ENCODE measurements around the gene GALNT17.

Gene GALNT17

GRCh38 chr7:71457021-71457420 lies 325.1 kb downstream of the GALNT17 start:
- FAIRE-seq (no peak), DNase-seq (ENCODE audit: insufficient read length, low spot score) (no peak)
- TF ChIP-seq POLR2A (IDR thresholded peaks at IDR 0.05; ENCODE audit: low read depth, low read length) (no peak), POU2F2 (IDR thresholded peaks at IDR 0.05; ENCODE audit: low read depth, low read length) (no peak)

- FAIRE-seq, result no peak
- no peak for DNase-seq (ENCODE audit: insufficient read length, low spot score)
- TF ChIP-seq POLR2AphosphoS5 (IDR thresholded peaks at IDR 0.05; ENCODE audit: low read depth, low read length) (no peak), POU2F2 (IDR thresholded peaks at IDR 0.05; ENCODE audit: low read depth, low read length) (no peak), POLR2A (IDR thresholded peaks at IDR 0.05; ENCODE audit: low read depth, low read length) (no peak), TAF1 (IDR thresholded peaks at IDR 0.05; ENCODE audit: low read depth, low read length) (no peak), PAX5 (IDR thresholded peaks at IDR 0.05; ENCODE audit: insufficient read depth, low read length, severe bottlenecking) (no peak), SPI1 (IDR thresholded peaks at IDR 0.05; ENCODE audit: low read depth, low read length) (no peak)
These were observed 326.1 kb downstream of the GALNT17 start for GRCh38 chr7:71457846-71458590.

- TF ChIP-seq PAX5 (IDR thresholded peaks at IDR 0.05; ENCODE audit: insufficient read depth, low read length, severe bottlenecking), result no peak
- no peak for TF ChIP-seq POU2F2 (IDR thresholded peaks at IDR 0.05; ENCODE audit: low read depth, low read length)
- TF ChIP-seq POLR2AphosphoS5 (IDR thresholded peaks at IDR 0.05; ENCODE audit: low read depth, low read length), result no peak
- no peak for TF ChIP-seq POLR2A (IDR thresholded peaks at IDR 0.05; ENCODE audit: low read depth, low read length)
- TF ChIP-seq SPI1 (IDR thresholded peaks at IDR 0.05; ENCODE audit: low read depth, low read length), result no peak
- TF ChIP-seq TAF1 (IDR thresholded peaks at IDR 0.05; ENCODE audit: low read depth, low read length), result no peak
- DNase-seq (ENCODE audit: insufficient read length, low spot score) (no peak), FAIRE-seq (no peak)
These were observed 327.2 kb downstream of the GALNT17 start for GRCh38 chr7:71459132-71459531.

GRCh38 chr7:71461572-71461971 lies 329.6 kb downstream of the GALNT17 start:
- DNase-seq (ENCODE audit: insufficient read length, low spot score), result no peak
- FAIRE-seq, result no peak
- TF ChIP-seq POLR2A (IDR thresholded peaks at IDR 0.05; ENCODE audit: low read depth, low read length), result no peak
- no peak for TF ChIP-seq POU2F2 (IDR thresholded peaks at IDR 0.05; ENCODE audit: low read depth, low read length)
- no peak for TF ChIP-seq SPI1 (IDR thresholded peaks at IDR 0.05; ENCODE audit: low read depth, low read length)
- TF ChIP-seq POLR2AphosphoS5 (IDR thresholded peaks at IDR 0.05; ENCODE audit: low read depth, low read length), result no peak

- DNase-seq (ENCODE audit: insufficient read length, low spot score), result no peak
- TF ChIP-seq PAX5 (IDR thresholded peaks at IDR 0.05; ENCODE audit: insufficient read depth, low read length, severe bottlenecking), result no peak
- TF ChIP-seq POLR2A (IDR thresholded peaks at IDR 0.05; ENCODE audit: low read depth, low read length), result no peak
- TF ChIP-seq POLR2AphosphoS5 (IDR thresholded peaks at IDR 0.05; ENCODE audit: low read depth, low read length), result no peak
- TF ChIP-seq TAF1 (IDR thresholded peaks at IDR 0.05; ENCODE audit: low read depth, low read length), result no peak
- no peak for TF ChIP-seq POU2F2 (IDR thresholded peaks at IDR 0.05; ENCODE audit: low read depth, low read length)
- no peak for TF ChIP-seq SPI1 (IDR thresholded peaks at IDR 0.05; ENCODE audit: low read depth, low read length)
- no peak for FAIRE-seq
These were observed 333.8 kb downstream of the GALNT17 start for GRCh38 chr7:71465741-71466189.

- no peak for TF ChIP-seq SPI1 (IDR thresholded peaks at IDR 0.05; ENCODE audit: low read depth, low read length)
- TF ChIP-seq POLR2AphosphoS5 (IDR thresholded peaks at IDR 0.05; ENCODE audit: low read depth, low read length), result no peak
- no peak for TF ChIP-seq POLR2A (IDR thresholded peaks at IDR 0.05; ENCODE audit: low read depth, low read length)
- TF ChIP-seq TAF1 (IDR thresholded peaks at IDR 0.05; ENCODE audit: low read depth, low read length), result no peak
- no peak for TF ChIP-seq PAX5 (IDR thresholded peaks at IDR 0.05; ENCODE audit: insufficient read depth, low read length, severe bottlenecking)
- no peak for TF ChIP-seq POU2F2 (IDR thresholded peaks at IDR 0.05; ENCODE audit: low read depth, low read length)
- DNase-seq (ENCODE audit: insufficient read length, low spot score) (no peak), FAIRE-seq (no peak)
These were observed 334.7 kb downstream of the GALNT17 start for GRCh38 chr7:71466448-71467145.

GRCh38 chr7:71470326-71470725 lies 338.4 kb downstream of the GALNT17 start:
- FAIRE-seq (no peak), DNase-seq (ENCODE audit: insufficient read length, low spot score) (no peak)
- TF ChIP-seq SPI1 (IDR thresholded peaks at IDR 0.05; ENCODE audit: low read depth, low read length), result no peak
- TF ChIP-seq POLR2AphosphoS5 (IDR thresholded peaks at IDR 0.05; ENCODE audit: low read depth, low read length), result no peak
- TF ChIP-seq POU2F2 (IDR thresholded peaks at IDR 0.05; ENCODE audit: low read depth, low read length), result no peak
- no peak for TF ChIP-seq TAF1 (IDR thresholded peaks at IDR 0.05; ENCODE audit: low read depth, low read length)
- TF ChIP-seq POLR2A (IDR thresholded peaks at IDR 0.05; ENCODE audit: low read depth, low read length), result no peak
- no peak for TF ChIP-seq PAX5 (IDR thresholded peaks at IDR 0.05; ENCODE audit: insufficient read depth, low read length, severe bottlenecking)

- DNase-seq (ENCODE audit: insufficient read length, low spot score), result no peak
- TF ChIP-seq TAF1 (IDR thresholded peaks at IDR 0.05; ENCODE audit: low read depth, low read length) (no peak), POU2F2 (IDR thresholded peaks at IDR 0.05; ENCODE audit: low read depth, low read length) (no peak), POLR2AphosphoS5 (IDR thresholded peaks at IDR 0.05; ENCODE audit: low read depth, low read length) (no peak), SPI1 (IDR thresholded peaks at IDR 0.05; ENCODE audit: low read depth, low read length) (no peak)
- FAIRE-seq, result no peak
These were observed 338.9 kb downstream of the GALNT17 start for GRCh38 chr7:71470830-71471229.

- TF ChIP-seq POLR2A (IDR thresholded peaks at IDR 0.05; ENCODE audit: low read depth, low read length), result no peak
- FAIRE-seq, result no peak
These were observed 341.0 kb downstream of the GALNT17 start for GRCh38 chr7:71472962-71473361.

GRCh38 chr7:71473366-71473967 lies 341.5 kb downstream of the GALNT17 start:
- DNase-seq (ENCODE audit: insufficient read length, low spot score), result no peak
- FAIRE-seq, result no peak
- TF ChIP-seq POLR2AphosphoS5 (IDR thresholded peaks at IDR 0.05; ENCODE audit: low read depth, low read length) (no peak), POLR2A (IDR thresholded peaks at IDR 0.05; ENCODE audit: low read depth, low read length) (no peak), PAX5 (IDR thresholded peaks at IDR 0.05; ENCODE audit: insufficient read depth, low read length, severe bottlenecking) (no peak), SPI1 (IDR thresholded peaks at IDR 0.05; ENCODE audit: low read depth, low read length) (no peak), TAF1 (IDR thresholded peaks at IDR 0.05; ENCODE audit: low read depth, low read length) (no peak)

More at GRCh38 chr7:71472962-71473361, 341.0 kb downstream of the GALNT17 start:
- DNase-seq (ENCODE audit: insufficient read length, low spot score), result no peak
